ENCODE measurements around the gene MRPL21. TPM values are rescaled to one million over a fixed set of nuclear protein-coding genes. Genes with fewer than 3 reads are reported as not detected.
A peak's percentile ranks its signal among the peaks of the same experiment; 100 is the strongest.

MRPL21 gene
- total RNA-seq, 1 experiment from 2014 or later: 82.3 TPM

DNA sequence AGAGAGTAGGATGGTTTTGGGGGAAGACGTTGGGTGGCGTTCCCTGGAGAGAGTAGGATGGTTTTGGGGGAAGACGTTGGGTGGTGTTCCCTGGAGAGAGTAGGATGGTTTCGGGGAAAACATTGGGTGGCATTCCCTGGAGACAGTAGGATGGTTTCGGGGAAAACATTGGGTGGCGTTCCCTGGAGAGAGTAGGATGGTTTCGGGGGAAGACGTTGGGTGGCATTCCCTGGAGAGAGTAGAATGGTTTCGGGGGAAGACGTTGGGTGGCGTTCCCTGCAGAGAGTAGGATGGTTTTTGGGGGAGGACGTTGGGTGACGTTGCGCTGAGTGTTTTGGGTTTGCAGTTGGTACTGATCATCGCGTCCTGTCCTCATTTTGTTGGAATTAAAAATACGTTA is 28.3 kb upstream of the MRPL21 start (continued):
- TF ChIP-seq IRF1 (CRISPR knock-in tag; IDR thresholded peaks at IDR 0.05) (no peak), FOXK1 (CRISPR knock-in tag; IDR thresholded peaks at IDR 0.05) (no peak), MXD4 (CRISPR knock-in tag; IDR thresholded peaks at IDR 0.05; ENCODE audit: borderline replicate concordance) (no peak), ZSCAN18 (CRISPR knock-in tag; IDR thresholded peaks at IDR 0.05) (no peak), FOXJ3 (CRISPR knock-in tag; IDR thresholded peaks at IDR 0.05; ENCODE audit: borderline replicate concordance) (no peak), ZNF317 (CRISPR knock-in tag; IDR thresholded peaks at IDR 0.05; ENCODE audit: borderline replicate concordance, low read depth) (no peak), NFATC4 (CRISPR knock-in tag; IDR thresholded peaks at IDR 0.05) (no peak)

DNA sequence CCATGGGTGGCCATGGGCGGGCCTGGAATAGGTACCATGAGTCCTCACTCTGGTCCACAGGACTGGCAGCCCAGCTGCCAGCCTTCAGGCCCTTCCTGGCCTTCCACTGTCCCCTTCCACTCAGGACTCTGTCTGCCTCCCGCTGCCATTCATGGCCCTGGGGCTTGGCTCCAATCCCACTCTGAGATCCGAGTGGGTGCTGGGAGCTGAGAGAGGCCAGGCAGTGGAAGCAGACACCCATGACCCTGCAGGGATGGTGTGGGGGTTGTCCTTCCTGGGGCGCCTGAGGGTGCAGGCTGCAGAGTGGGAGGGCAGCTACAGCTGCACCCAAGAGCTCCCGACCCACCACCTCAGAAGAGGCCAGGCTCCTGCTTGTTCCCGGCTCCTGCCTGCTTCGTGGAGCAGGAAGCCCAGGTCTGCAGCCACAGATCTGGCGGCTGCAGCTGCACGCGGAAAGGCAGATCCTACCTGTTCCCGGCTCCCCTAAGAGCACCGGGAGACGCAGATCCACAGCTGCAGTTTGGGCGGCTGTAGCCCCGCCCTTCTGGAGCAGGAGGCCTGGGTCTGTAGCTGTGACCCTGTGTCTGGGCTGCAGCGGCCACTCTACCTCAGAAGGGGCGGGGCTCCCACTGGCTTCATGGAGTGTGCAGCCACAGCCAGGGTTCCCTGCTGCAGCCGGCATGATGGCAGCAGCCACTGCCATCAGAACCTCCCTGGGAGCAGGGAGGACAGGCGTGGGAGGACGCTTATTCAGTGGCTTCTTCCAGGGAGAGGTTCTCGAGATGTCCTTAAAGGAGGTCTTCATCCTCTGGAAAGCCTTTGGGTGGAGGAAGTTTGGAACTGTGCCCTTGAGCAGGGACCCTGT is 27.6 kb upstream of the MRPL21 start:
- ATAC-seq (peak; percentile 41; the same call in 1 of the 2 replicates), DNase-seq (ENCODE audit: low spot score) (no peak)
- ChIA-PET POLR2A (no interaction called here), CTCF (no interaction called here)
- Mint-ChIP-seq H3K27ac (peak overlapping the region; percentile 4; the same call in 1 of the 2 replicates), H3K27me3 (ENCODE audit: low read depth) (no peaks in the 10 kb centered on the region), H3K4me3 (no peak overlapping the region), H3K4me1 (no peaks in the 10 kb centered on the region), H3K36me3 (peaks cover 37% of the 10 kb centered on the region), H3K9me3 (no peaks in the 10 kb centered on the region)
- no peak for TF ChIP-seq CREM (CRISPR knock-in tag; IDR thresholded peaks at IDR 0.05)
- TF ChIP-seq AFF4 (CRISPR knock-in tag; IDR thresholded peaks at IDR 0.05; ENCODE audit: borderline replicate concordance): no peak
- no peak for TF ChIP-seq ATF6 (CRISPR knock-in tag; IDR thresholded peaks at IDR 0.05)
- TF ChIP-seq ELF4 (CRISPR knock-in tag; IDR thresholded peaks at IDR 0.05; ENCODE audit: low read depth): no peak
- TF ChIP-seq ZMAT4 (CRISPR knock-in tag; IDR thresholded peaks at IDR 0.05): no peak
- no peak for TF ChIP-seq ZNF232 (CRISPR knock-in tag; IDR thresholded peaks at IDR 0.05)
- TF ChIP-seq, protein P1, sequence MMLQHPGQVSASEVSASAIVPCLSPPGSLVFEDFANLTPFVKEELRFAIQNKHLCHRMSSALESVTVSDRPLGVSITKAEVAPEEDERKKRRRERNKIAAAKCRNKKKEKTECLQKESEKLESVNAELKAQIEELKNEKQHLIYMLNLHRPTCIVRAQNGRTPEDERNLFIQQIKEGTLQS (CRISPR knock-in tag; conservative IDR thresholded peaks at IDR 0.05): no peak
- TF ChIP-seq ZNF512 (CRISPR knock-in tag; IDR thresholded peaks at IDR 0.05; ENCODE audit: borderline replicate concordance): no peak
- no peak for TF ChIP-seq SOX15 (CRISPR knock-in tag; IDR thresholded peaks at IDR 0.05)
- TF ChIP-seq SMAD4 (CRISPR knock-in tag; IDR thresholded peaks at IDR 0.05): no peak
- TF ChIP-seq IRF1 (CRISPR knock-in tag; IDR thresholded peaks at IDR 0.05): no peak
- no peak for TF ChIP-seq TEAD1 (CRISPR knock-in tag; IDR thresholded peaks at IDR 0.05)
- TF ChIP-seq ETV6 (CRISPR knock-in tag; IDR thresholded peaks at IDR 0.05): no peak
- no peak for TF ChIP-seq PRDM15 (CRISPR knock-in tag; IDR thresholded peaks at IDR 0.05)
